Measurements from ENCODE around the gene HOPX. TPM values are rescaled to one million over a fixed set of nuclear protein-coding genes. Genes with fewer than 3 reads are reported as not detected.
"Not testable (repeated sequence)": the region's sequence is repeated elsewhere in the genome, so short reads cannot be mapped to it uniquely, and the experiment has no call there.

HOPX gene
- total and polyA plus RNA-seq, 4 donors = 137 to 353 (median 325) TPM

DNA sequence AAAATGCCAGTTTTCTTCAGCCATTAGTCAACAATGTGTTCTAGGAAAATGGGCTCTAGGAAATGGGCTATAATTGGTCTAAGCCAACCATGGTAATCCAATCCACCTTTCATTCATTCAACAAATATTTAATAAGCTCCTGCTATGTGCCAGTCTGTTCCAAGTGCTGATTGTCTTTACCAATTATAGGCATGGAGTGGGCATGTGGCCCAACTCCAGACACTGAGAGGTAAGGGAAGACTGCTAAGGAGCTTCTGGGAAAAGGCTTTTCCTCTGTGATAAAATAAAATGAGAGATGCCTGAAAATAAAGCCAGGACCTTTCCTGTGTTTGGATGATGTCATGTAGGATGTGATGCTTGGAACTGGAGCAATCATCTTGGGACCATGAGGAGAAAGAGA is 43.3 kb downstream of the HOPX start:
- H3K36me3 ChIP-seq (ENCODE audit: control insufficient read depth, insufficient read depth, low read length) = no peaks in the 10 kb centered on the region
- H3K4me3 ChIP-seq (ENCODE audit: low read depth, low read length) = no peak overlapping the region
- H3K4me1 ChIP-seq (ENCODE audit: control insufficient read depth, insufficient read depth, low read length) = no peaks in the 10 kb centered on the region
- H3K27me3 ChIP-seq (ENCODE audit: control insufficient read depth, insufficient read depth, low read length) = no peaks in the 10 kb centered on the region
- no peak overlapping the region for H3K27ac ChIP-seq (ENCODE audit: low read depth, low read length)
- no peak for DNase-seq (ENCODE audit: low read depth in 4 of 6, low spot score in 6 of 6)
- no peaks in the 10 kb centered on the region for H3K9me3 ChIP-seq (ENCODE audit: control insufficient read depth, insufficient read depth, low read length)

DNA sequence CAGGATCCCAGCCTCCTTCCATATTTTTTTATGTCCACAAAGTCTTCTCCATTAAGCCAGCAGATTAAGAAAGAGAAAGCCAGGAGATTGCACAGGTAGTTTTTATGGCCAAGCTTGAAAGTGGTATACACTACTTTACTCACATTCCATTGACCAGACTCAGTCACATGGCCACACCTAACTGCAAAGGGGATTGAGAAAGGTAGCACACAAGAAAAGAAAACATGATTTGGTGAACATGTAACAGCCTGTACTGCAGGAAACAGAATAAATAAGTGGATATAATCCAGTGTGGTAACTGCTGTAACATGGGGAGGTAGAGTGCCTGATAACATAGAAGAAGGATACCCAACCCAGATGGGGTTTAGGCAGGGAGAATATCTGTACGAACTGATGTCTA is 43.9 kb downstream of the HOPX start:
- Histone ChIP-seq H3K36me3 (ENCODE audit: control insufficient read depth, insufficient read depth, low read length) (no peaks in the 10 kb centered on the region), H3K9me3 (ENCODE audit: control insufficient read depth, insufficient read depth, low read length) (no peaks in the 10 kb centered on the region), H3K4me3 (ENCODE audit: low read depth, low read length) (no peak overlapping the region), H3K27me3 (ENCODE audit: control insufficient read depth, insufficient read depth, low read length) (no peaks in the 10 kb centered on the region), H3K27ac (ENCODE audit: low read depth, low read length) (no peak overlapping the region), H3K4me1 (ENCODE audit: control insufficient read depth, insufficient read depth, low read length) (no peaks in the 10 kb centered on the region)
- no CpG with 5 or more reads among the region's 1 CpG for WGBS (ENCODE audit: insufficient coverage)
- DNase-seq (ENCODE audit: low read depth in 4 of 6, low spot score in 6 of 6) = no peak

DNA sequence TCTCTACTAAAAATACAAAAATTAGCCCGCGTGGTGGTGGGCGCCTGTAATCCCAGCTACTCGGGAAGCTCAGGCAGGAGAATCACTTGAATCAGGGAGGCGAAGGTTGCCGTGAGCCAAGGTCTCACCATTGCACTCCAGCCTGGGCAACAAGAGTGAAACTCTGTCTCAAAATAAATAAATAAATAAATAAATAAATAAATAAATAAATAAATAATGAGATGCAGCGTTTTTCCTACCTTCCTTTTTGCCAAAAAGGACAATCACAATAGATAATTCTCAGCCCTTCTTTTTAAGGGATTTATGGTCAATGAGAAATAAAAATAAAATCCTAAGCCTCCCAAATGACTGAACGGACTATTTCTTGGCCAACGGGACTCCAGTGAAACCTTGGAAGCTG is 46.1 kb downstream of the HOPX start:
- not testable (repeated sequence) for DNase-seq (ENCODE audit: low read depth in 4 of 6, low spot score in 6 of 6); H3K36me3 ChIP-seq (ENCODE audit: control insufficient read depth, insufficient read depth, low read length); H3K4me3 ChIP-seq (ENCODE audit: low read depth, low read length); H3K4me1 ChIP-seq (ENCODE audit: control insufficient read depth, insufficient read depth, low read length); H3K9me3 ChIP-seq (ENCODE audit: control insufficient read depth, insufficient read depth, low read length); H3K27me3 ChIP-seq (ENCODE audit: control insufficient read depth, insufficient read depth, low read length); H3K27ac ChIP-seq (ENCODE audit: low read depth, low read length)
- WGBS (ENCODE audit: insufficient coverage) = 98% methylated on average over 6 of the region's 9 CpGs

DNA sequence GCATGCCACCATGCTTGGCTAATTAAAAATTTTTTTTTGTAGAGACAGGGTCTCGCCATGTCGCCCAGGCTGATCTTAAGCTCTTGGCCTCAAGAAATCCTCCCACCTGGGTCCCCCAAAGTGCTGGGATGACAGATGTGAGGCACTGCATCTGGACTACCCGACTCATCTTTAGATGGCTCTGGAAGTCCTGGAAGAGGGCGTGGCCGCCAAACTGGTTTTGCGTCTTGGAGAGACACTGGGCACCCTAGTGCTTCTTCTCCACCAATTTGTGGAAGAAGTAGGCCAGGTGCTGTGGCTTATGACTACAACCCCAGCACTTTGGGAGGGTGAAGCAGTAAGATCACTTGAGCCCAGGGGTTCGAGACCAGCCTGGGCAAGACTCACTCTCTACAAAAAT is 47.6 kb downstream of the HOPX start:
- Histone ChIP-seq H3K36me3 (ENCODE audit: control insufficient read depth, insufficient read depth, low read length) (no peaks in the 10 kb centered on the region), H3K27ac (ENCODE audit: low read depth, low read length) (no peak overlapping the region), H3K4me1 (ENCODE audit: control insufficient read depth, insufficient read depth, low read length) (no peaks in the 10 kb centered on the region), H3K27me3 (ENCODE audit: control insufficient read depth, insufficient read depth, low read length) (no peaks in the 10 kb centered on the region), H3K4me3 (ENCODE audit: low read depth, low read length) (no peak overlapping the region), H3K9me3 (ENCODE audit: control insufficient read depth, insufficient read depth, low read length) (no peaks in the 10 kb centered on the region)
- 90% methylated on average over 4 of the region's 7 CpGs for WGBS (ENCODE audit: insufficient coverage)
- DNase-seq (ENCODE audit: low read depth in 4 of 6, low spot score in 6 of 6) = no peak

DNA sequence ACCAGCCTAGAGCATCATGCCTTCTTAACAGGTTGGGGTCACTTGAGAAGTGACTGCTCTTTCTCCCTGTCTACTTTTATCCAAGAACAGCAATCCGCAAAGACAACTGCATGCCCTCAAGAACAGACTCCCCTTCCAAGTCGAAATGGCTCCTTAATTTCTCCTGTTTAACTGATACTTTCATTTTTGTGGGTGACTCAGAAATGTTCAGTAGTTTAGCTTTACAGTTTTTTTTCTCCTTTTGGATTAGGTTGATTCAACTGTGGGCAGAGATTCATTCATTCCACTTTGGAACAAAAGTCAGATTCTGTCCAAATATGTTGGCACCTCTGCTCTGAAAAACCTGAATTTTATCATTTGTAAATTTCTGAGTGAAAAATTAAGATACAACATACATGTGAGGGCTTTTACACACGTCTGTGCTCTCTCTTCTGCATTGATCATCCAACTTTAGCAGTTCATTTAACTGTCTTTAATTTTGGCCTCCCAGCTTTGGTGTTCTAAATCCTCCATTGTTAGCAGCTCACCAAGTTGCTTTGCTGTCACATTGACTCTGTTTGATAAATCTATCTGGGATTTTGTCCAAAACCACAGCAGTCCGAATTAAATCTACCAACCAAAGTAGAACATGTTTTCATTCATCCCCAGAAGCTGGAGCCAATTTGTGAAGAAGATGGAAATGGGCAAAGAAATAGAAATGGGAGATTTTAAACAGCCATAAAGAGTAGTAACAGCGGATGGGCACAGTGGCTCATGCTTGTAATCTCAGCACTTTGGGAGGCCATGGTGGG is 50.0 kb downstream of the HOPX start:
- peak in 2 of 6 donors; percentile 65 to 73 for DNase-seq (ENCODE audit: low read depth in 4 of 6, low spot score in 6 of 6)
- Histone ChIP-seq H3K36me3 (ENCODE audit: control insufficient read depth, insufficient read depth, low read length) (no peaks in the 10 kb centered on the region), H3K4me1 (ENCODE audit: control insufficient read depth, insufficient read depth, low read length) (no peaks in the 10 kb centered on the region), H3K9me3 (ENCODE audit: control insufficient read depth, insufficient read depth, low read length) (no peaks in the 10 kb centered on the region), H3K27ac (ENCODE audit: low read depth, low read length) (no peak overlapping the region), H3K27me3 (ENCODE audit: control insufficient read depth, insufficient read depth, low read length) (no peaks in the 10 kb centered on the region), H3K4me3 (ENCODE audit: low read depth, low read length) (no peak overlapping the region)
- 80% methylated on average over 1 of the region's 5 CpGs for WGBS (ENCODE audit: insufficient coverage)

DNA sequence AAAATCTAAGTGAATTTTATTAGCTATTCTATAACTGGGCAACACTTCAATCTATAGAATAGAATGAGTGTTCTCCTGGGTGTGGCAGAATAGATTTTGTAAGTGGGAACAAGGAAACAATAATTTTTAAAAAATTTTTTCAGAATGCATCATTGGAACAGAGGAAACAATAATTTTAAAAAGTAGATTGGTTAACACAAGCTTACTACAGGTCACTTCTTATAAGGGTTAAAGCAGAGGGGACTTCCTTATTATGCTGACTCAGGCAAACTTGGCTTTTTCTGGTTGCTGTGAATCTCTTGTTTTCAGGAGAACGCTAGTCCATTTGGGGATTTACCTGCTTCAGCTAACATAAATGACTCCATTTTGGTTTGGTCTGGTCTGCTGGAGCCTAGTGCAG is 52.5 kb downstream of the HOPX start:
- H3K9me3 ChIP-seq (ENCODE audit: control insufficient read depth, insufficient read depth, low read length) = no peaks in the 10 kb centered on the region
- no peak overlapping the region for H3K27ac ChIP-seq (ENCODE audit: low read depth, low read length)
- H3K36me3 ChIP-seq (ENCODE audit: control insufficient read depth, insufficient read depth, low read length) = no peaks in the 10 kb centered on the region
- H3K27me3 ChIP-seq (ENCODE audit: control insufficient read depth, insufficient read depth, low read length) = no peaks in the 10 kb centered on the region
- no peak for DNase-seq (ENCODE audit: low read depth in 4 of 6, low spot score in 6 of 6)
- no CpG with 5 or more reads among the region's 1 CpG for WGBS (ENCODE audit: insufficient coverage)
- no peaks in the 10 kb centered on the region for H3K4me1 ChIP-seq (ENCODE audit: control insufficient read depth, insufficient read depth, low read length)
- H3K4me3 ChIP-seq (ENCODE audit: low read depth, low read length) = no peak overlapping the region

DNA sequence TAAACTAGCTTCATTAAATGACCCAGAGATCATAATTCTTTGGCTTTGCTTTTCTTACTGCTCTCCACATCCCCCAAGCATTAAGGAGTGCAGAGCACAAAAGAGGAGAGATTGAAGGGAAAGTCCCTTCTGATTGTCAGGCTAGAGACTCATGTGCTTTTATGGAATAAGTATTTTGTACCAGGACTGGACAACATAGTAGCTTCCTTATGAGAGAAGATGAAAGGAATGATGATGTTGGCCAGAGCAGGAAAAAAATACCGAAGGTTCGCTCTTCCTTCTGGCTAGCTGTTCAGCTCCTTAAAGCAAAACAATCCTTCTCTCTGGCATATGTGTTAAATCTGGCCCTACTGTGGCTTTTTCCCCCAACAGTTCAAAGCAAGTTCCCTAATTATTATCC is 53.1 kb downstream of the HOPX start:
- no peaks in the 10 kb centered on the region for H3K9me3 ChIP-seq (ENCODE audit: control insufficient read depth, insufficient read depth, low read length)
- H3K4me1 ChIP-seq (ENCODE audit: control insufficient read depth, insufficient read depth, low read length) = no peaks in the 10 kb centered on the region
- no peaks in the 10 kb centered on the region for H3K27me3 ChIP-seq (ENCODE audit: control insufficient read depth, insufficient read depth, low read length)
- no peak overlapping the region for H3K27ac ChIP-seq (ENCODE audit: low read depth, low read length)
- H3K4me3 ChIP-seq (ENCODE audit: low read depth, low read length) = no peak overlapping the region
- 50% methylated on average over 2 of the region's 2 CpGs for WGBS (ENCODE audit: insufficient coverage)
- no peaks in the 10 kb centered on the region for H3K36me3 ChIP-seq (ENCODE audit: control insufficient read depth, insufficient read depth, low read length)
- no peak for DNase-seq (ENCODE audit: low read depth in 4 of 6, low spot score in 6 of 6)

DNA sequence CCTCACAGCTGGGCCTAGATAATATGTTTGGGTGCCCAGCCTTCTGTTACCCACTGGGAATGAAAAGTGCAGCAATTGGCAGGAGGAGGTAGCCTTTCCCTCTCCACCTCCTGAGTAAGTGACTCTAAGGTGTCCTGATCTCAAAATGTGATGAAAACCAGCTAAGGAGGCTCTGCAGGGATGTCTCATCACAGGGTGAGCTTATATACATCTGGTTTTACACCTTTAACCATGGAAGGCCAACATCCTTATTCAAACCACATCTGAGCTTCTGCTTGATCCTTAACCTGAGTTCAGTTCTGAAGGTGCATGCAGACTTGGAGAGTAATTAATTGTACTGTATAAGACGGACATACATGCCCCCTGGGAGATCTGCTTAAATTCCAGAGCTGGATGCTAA is 53.7 kb downstream of the HOPX start:
- no peak for DNase-seq (ENCODE audit: low read depth in 4 of 6, low spot score in 6 of 6)
- WGBS (ENCODE audit: insufficient coverage) = 100% methylated on average over 1 of the region's 1 CpG
- no peaks in the 10 kb centered on the region for H3K9me3 ChIP-seq (ENCODE audit: control insufficient read depth, insufficient read depth, low read length)

DNA sequence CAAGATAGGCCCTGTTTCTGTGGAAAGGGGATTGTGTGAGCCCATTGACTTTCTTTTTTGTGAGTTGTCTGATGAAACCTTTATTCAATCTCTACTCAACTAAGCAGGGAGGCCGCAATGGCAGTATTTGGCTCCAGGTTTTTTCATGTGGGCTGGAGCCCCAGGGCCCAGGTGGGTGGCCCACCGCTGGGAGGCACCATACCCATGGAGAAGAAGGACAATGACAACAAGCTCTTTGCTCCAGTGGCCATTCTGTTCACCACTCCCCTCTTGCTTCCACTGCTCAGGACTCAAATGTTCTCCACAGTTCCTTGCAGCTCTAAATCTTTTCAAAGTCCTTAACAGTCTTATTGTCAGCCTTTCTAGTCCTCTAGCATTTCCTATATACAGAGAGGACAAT is 54.1 kb downstream of the HOPX start:
- no peak overlapping the region for H3K27ac ChIP-seq (ENCODE audit: low read depth, low read length)
- 82% methylated on average over 2 of the region's 2 CpGs for WGBS (ENCODE audit: insufficient coverage)
- no peaks in the 10 kb centered on the region for H3K27me3 ChIP-seq (ENCODE audit: control insufficient read depth, insufficient read depth, low read length)
- H3K36me3 ChIP-seq (ENCODE audit: control insufficient read depth, insufficient read depth, low read length) = no peaks in the 10 kb centered on the region
- H3K4me1 ChIP-seq (ENCODE audit: control insufficient read depth, insufficient read depth, low read length) = no peaks in the 10 kb centered on the region
- H3K4me3 ChIP-seq (ENCODE audit: low read depth, low read length) = no peak overlapping the region
- no peak for DNase-seq (ENCODE audit: low read depth in 4 of 6, low spot score in 6 of 6)
- no peaks in the 10 kb centered on the region for H3K9me3 ChIP-seq (ENCODE audit: control insufficient read depth, insufficient read depth, low read length)

More for the DNA sequence above, 53.7 kb downstream of the HOPX start:
- H3K4me3 ChIP-seq (ENCODE audit: low read depth, low read length) = no peak overlapping the region
- no peak overlapping the region for H3K27ac ChIP-seq (ENCODE audit: low read depth, low read length)
- H3K36me3 ChIP-seq (ENCODE audit: control insufficient read depth, insufficient read depth, low read length) = no peaks in the 10 kb centered on the region
- no peaks in the 10 kb centered on the region for H3K4me1 ChIP-seq (ENCODE audit: control insufficient read depth, insufficient read depth, low read length)
- no peaks in the 10 kb centered on the region for H3K27me3 ChIP-seq (ENCODE audit: control insufficient read depth, insufficient read depth, low read length)

DNA sequence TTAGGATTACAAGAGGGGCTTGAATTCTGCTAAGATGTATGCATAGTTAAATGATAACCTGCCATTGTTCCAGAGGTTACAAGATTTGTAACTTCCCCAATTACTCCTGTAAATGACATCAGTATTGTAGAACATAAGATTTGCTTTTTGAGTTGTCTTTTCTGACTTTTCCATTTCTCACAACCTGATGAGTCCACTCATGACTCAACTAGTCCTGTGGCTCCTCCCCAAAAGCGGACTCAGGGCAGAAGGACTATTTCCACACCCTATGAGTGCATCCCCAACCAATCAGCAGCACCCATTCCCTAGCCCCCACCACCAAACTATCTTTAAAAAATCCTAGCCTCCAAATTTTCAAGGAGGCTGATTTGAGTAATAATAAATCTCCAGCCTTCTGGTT is 54.7 kb downstream of the HOPX start:
- WGBS (ENCODE audit: insufficient coverage) = 89% methylated on average over 1 of the region's 1 CpG
- no peak overlapping the region for H3K4me3 ChIP-seq (ENCODE audit: low read depth, low read length)
- H3K4me1 ChIP-seq (ENCODE audit: control insufficient read depth, insufficient read depth, low read length) = no peaks in the 10 kb centered on the region
- no peaks in the 10 kb centered on the region for H3K9me3 ChIP-seq (ENCODE audit: control insufficient read depth, insufficient read depth, low read length)
- DNase-seq (ENCODE audit: low read depth in 4 of 6, low spot score in 6 of 6) = no peak
- no peak overlapping the region for H3K27ac ChIP-seq (ENCODE audit: low read depth, low read length)
- H3K27me3 ChIP-seq (ENCODE audit: control insufficient read depth, insufficient read depth, low read length) = no peaks in the 10 kb centered on the region
- no peaks in the 10 kb centered on the region for H3K36me3 ChIP-seq (ENCODE audit: control insufficient read depth, insufficient read depth, low read length)
